NCI-H82 treated with DMSO at 0.1 percent for 48 hours (cell line): ENCODE data around the gene PDE6D.
A peak's percentile ranks its signal among the peaks of the same experiment; 100 is the strongest.
"Not testable (repeated sequence)": the region's sequence is repeated elsewhere in the genome, so short reads cannot be mapped to it uniquely, and the experiment has no call there.

Experiments used
- DNase-seq: peaks from one replicate; lab custom pipeline; 2025; ENCODE audit not compliant: unreplicated experiment; lab: John Stamatoyannopoulos, UW

Gene PDE6D

DNA sequence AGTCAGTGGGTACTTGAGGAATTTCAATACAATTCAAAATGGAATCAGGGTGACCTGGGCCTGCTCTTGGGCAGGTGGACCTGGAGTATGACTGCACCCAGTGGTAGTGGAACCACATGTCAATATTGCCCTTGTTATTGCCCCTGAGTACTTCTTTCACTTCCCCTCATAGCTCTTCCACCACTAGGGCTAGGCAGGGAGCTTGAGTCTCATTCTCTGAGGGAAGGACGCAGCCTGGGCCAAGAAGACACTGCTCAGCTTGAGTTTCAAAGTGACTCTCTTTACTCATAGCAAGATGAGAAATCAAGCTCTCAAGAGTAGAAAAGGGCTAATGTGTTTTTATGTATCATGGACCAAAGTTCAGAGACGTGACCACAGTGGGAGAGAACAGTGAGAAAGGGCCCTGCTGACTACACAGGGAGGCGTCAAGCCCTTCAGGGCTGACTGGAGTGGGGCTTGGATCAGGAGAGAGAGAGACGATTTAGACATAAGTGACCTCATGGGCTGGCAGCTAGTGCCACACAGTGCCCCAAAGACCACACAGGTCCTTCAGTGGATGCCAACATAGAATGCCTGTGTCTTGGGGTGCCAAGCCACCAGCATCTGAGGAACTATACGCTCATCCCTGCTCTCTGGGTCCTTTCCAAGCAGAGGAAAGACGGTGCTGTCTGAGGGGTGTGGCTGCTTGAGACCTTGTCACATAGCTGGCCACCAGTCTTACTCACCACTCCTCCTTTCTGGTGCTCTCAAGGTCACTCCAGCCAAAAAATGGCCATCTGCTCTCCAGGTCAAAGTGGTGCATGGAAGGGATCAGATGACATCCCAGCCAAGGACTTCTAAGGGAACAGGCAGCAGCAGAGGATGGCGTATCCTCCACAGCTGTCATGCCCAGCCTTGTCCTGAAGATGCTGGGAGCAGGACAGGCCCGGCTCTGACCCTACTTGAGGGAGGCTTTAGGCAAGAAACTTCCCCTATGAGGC, 59.8 kb downstream of the PDE6D start:
- DNase-seq, result no peak

GRCh38 chr2:231720292-231720986, 60.6 kb downstream of the PDE6D start:
- DNase-seq, result no peak

GRCh38 chr2:231718799-231719198, 62.3 kb downstream of the PDE6D start:
- DNase-seq, result no peak

DNA sequence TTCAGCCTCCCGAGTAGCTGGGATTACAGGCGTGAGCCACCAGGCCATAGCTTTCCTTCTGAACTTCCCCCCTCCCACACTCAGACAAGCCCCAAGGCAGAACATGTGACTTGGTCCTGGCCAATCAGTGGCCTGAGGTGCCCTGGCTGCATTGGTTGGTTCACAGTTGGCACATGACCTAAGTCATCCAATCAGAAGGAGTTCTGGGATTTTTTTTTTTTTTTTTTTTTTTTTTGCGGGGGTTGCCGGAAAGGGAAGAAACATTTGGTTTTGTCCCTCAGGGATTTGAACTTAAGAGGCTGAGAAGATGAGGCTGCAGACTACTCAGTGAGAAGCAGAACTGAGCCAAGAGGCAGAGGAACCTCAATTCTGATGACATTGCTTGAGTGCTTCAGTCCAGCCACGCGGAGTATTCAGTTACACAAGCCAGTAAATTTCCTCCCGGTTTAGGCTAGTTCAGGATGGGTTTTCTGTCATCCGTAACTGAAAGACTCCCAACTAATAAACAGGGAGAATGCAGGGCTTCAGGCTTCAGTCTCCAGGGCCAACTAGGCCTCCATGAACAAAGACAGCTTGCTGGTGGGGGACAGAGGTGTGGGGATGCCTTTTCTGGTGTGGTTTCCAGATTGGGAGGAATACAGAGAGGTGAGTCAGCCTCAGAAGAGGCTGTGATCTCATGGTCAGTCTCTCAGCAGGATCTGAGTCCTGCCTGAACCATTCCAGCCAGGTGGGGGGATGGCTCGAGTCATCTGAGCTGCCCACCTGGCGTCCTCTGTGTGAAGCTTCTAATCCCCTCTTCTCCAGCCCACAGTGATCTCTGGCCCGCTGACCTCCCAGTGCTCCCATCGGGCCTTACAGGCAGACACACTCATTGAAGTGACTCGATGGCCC, 63.6 kb downstream of the PDE6D start:
- peak; percentile 27 for DNase-seq

DNA sequence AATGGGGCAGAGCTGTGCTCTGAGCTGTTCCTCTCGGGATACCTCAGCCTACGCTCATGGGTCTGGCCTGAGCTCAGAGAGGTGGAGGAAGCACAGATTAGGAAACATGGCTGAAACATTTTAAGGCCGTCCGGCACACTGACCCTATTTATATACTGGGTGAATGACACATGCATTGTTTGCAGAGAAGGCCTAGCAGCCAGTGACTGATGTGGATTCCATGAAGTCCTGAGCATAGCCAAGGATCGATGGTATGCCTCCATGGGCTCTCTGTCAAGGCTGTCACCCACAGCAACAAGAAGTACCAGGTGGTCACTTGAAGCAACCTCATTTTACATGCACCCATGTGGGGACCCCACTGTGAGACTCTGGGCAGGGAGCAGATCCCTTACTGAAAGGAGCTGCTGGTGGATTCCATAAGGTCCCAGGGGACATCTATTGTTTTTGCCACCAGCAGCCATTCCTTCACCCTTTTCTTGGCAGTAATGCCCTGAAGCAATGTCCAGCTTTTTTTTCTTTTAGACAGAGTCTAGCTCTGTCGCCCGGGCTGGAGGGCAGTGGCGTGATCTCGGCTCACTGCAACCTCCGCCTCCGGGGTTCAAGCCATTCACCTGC, 64.3 kb downstream of the PDE6D start:
- DNase-seq, result no peak

- no peak for DNase-seq
Observed at GRCh38 chr2:231715988-231716616, 65.0 kb downstream of the PDE6D start.

DNA sequence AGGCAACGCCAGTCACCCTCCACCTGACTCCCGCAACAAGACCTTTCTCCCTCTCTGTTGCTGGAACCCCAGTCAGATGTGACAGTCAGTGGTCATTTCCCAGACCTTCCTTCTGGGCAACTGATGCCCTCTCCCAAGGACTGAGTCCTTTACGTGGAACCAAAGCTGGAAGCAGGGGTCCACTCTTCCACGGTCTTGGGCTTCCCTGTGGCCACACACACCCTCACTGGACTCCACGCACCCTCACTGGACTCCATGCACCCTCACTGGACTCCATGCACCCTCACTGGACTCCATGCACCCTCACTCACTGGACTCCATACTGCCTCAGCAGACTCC, 65.6 kb downstream of the PDE6D start:
- DNase-seq, result no peak

DNA sequence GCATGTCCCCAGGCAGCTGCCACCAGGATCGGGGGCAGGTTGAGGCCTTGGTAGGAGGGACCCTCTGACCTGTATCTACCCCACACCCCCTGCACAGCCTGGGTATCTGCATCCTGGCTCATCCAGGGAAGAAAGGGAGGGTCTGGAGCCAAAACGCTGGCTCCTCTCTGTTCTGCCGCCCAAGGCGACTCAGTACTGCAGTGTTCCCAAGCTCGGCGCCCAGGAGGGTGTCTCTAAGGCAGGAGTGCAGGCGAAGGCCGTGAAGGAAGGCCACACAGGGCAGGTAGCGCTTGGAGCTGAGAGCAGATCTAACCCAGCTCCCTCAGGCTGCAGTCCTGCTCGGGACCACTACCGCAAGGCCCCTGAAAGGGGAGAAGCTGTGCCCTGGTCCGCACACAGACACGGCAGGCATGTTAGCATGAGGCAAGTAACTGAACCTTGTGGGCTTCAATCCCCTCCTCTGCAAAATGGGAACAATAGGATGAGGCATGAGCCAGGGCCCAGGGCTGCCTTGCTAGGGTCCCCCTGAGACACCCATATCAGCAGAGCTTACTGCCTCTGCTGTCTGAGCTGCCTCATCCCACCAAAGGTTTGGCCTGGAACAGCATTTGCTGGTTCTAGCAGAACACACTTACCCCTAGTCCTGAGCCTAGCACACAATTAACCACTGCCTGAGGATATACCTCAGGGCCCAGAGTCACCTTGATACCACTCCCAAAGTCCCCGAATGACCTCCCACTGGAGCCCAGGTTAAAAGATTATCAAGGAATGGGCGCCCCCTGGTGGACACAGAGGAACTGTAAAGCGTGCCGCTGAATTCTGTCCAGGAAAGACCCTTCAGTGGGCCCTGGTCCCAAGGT, 66.2 kb downstream of the PDE6D start:
- peak; percentile 72 for DNase-seq

GRCh38 chr2:231713730-231714638, 67.1 kb downstream of the PDE6D start:
- DNase-seq, result peak; percentile 80

DNA sequence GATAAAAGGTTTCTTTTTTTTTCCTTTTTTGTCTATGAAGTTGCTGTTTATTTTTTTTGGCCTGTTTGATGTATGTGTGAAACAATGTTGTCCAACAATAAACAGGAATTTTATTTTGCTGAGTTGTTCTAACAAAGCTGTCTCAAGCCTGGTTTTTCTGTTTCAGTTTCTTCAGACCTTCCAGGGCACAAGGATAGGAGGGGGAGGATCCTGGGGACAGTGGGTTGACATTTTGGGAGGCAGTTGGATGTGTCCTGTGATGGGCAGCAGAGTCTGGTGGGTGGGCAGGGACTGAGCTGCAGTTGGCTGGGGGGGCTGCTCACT, 67.7 kb downstream of the PDE6D start:
- DNase-seq, result not testable (repeated sequence)

- DNase-seq, result not testable (repeated sequence)
Observed at GRCh38 chr2:231712451-231713021, 68.5 kb downstream of the PDE6D start.

DNA sequence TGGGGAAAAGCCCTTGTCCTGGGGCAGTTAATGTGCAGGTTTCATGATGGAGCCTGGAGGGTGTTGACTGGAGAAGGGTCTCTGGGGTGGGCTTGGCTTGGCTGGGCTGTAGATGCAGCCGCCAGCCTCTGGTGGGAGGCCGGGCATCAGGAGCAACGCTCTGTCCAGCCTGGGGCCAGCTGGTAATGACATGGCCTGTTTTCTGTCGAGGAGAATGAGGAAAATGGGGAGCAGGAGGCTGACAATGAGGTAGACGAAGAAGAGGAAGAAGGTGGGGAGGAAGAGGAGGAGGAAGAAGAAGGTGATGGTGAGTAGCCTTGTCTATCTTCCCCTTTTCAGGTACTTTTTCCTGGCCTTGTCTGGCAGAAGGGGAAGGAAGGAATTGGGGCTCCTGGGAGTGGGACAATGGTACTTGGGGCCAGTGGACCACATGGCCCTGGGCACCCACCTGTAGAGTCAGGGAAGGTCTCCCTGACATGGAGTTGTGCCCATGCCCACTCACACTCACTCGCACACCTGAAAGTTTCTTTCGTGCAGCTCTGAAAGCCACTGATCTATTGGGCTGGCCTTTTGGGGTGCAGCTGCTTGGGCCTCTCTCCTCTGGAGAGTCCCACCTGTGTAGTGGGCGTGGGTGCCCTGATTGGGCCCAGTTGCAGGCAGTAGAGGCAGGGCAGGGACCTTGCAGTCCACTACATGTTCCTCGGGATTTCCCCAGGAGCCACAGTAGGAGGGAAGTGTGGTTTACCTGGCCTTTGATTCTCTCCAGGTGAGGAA, 69.2 kb downstream of the PDE6D start:
- no peak for DNase-seq

- DNase-seq, result no peak
Observed at GRCh38 chr2:231710799-231711676, 70.0 kb downstream of the PDE6D start.

GRCh38 chr2:231709981-231710798, 70.9 kb downstream of the PDE6D start:
- no peak for DNase-seq

DNA sequence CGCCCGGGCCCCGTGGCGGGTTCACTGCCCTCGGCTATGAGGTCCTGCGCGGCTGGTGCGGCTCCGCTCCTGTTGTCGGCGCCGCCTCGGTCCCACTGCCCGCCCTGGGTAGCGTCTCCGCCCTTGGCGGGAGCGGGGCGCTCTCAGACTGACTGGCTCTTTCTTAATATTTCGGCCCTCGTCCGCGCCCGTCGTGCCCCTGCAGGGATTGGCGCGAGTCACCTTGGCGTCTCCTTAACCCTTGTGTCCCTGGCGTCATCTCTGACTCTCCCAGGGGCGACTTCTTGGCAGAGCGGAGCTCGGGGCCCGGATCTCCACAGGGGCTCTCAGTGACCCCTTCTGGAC, 71.5 kb downstream of the PDE6D start:
- no peak for DNase-seq
